ENCODE results near the gene MCF2L. TPM values are rescaled to one million over a fixed set of nuclear protein-coding genes. Genes with fewer than 3 reads are reported as not detected.

The MCF2L gene
- total RNA-seq, 2 donors from 2014 or later: 37.4 to 74.8 TPM

DNA sequence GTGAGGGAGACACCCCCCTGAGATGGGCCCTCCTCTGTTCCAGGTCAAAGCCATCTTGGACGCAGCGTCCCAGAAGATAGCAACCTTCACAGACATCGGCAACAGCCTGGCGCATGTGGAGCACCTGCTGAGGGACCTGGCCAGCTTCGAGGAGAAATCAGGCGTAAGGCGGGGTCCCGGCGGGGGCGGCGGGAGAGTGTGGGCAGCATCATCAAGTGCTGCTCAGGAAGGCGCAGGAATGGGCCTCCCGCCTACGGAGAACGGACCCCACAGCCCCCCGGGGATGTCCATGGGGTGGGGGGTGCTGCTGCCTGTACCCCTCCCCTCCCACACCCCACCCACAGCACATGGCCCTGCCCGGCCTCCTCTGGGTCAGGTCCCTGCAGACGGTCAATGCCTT is 105.4 kb downstream of the MCF2L start:
- Histone ChIP-seq H3K4me1 (no peaks in the 10 kb centered on the region), H3K27ac (no peak overlapping the region), H3K9me3 (no peaks in the 10 kb centered on the region), H3K36me3 (replicated peaks in 1 of 2; ENCODE audit: insufficient read depth in 1 of 2, low read depth in 2 of 2) (peaks cover 0 to 22% of the 10 kb centered on the region in 2 donors), H3K4me3 (no peak overlapping the region), H3K27me3 (no peaks in the 10 kb centered on the region)
- intact Hi-C loops (cut with DNase I): no loop called here
- DNase-seq: no peak
- TF ChIP-seq, protein P1, sequence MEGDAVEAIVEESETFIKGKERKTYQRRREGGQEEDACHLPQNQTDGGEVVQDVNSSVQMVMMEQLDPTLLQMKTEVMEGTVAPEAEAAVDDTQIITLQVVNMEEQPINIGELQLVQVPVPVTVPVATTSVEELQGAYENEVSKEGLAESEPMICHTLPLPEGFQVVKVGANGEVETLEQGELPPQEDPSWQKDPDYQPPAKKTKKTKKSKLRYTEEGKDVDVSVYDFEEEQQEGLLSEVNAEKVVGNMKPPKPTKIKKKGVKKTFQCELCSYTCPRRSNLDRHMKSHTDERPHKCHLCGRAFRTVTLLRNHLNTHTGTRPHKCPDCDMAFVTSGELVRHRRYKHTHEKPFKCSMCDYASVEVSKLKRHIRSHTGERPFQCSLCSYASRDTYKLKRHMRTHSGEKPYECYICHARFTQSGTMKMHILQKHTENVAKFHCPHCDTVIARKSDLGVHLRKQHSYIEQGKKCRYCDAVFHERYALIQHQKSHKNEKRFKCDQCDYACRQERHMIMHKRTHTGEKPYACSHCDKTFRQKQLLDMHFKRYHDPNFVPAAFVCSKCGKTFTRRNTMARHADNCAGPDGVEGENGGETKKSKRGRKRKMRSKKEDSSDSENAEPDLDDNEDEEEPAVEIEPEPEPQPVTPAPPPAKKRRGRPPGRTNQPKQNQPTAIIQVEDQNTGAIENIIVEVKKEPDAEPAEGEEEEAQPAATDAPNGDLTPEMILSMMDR (IDR thresholded peaks at IDR 0.05): no peak
- TF ChIP-seq POLR2A (IDR thresholded peaks at IDR 0.05): no peak
- no peak for ATAC-seq
- WGBS, 2 donors: 90 to 100% methylated on average over 2 to 16 of the region's 18 CpGs

DNA sequence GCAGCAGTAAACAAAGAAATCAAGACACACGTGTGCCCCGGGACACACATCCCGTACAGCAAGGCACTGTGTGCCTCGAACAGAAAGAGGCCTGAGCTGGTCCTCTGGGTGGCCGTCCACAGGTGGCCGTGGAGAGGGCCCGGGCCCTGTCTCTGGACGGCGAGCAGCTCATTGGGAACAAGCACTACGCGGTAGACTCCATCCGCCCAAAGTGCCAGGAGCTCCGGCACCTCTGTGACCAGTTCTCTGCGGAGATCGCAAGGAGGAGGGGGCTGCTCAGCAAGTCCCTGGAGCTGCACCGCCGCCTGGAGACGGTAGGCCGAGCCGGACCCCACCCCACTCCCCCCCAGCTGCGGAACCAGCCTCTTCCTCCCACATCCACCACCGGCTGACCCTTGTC is 105.9 kb downstream of the MCF2L start:
- no peak for ATAC-seq
- no peak for DNase-seq
- H3K36me3 ChIP-seq (replicated peaks in 1 of 2; ENCODE audit: insufficient read depth in 1 of 2, low read depth in 2 of 2): peaks cover 0 to 22% of the 10 kb centered on the region in 2 donors
- H3K27me3 ChIP-seq: no peaks in the 10 kb centered on the region
- no peak overlapping the region for H3K27ac ChIP-seq
- 90 to 93% methylated on average over 8 to 16 of the region's 22 CpGs for WGBS, 2 donors
- TF ChIP-seq, protein P1 (IDR thresholded peaks at IDR 0.05): no peak
- TF ChIP-seq POLR2A (IDR thresholded peaks at IDR 0.05): no peak
- H3K4me1 ChIP-seq: no peaks in the 10 kb centered on the region
- no peak overlapping the region for H3K4me3 ChIP-seq
- intact Hi-C loops (cut with DNase I): no loop called here
- H3K9me3 ChIP-seq: no peaks in the 10 kb centered on the region

DNA sequence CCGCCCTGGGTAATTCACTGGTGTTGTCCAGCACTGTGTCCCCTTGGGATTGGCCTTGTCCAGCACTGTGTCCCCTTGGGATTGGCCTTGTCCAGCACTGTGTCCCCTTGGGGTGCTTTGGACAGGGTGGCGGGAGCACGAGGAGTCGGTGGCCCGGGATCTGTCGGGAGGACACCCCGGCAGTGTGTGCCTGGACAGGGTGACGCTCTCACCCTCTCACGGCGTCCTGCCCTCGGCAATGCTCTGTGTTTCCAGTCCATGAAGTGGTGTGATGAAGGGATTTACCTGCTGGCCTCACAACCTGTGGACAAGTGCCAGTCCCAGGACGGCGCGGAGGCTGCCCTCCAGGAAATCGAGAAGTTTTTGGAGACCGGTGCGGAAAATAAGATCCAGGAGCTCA is 106.7 kb downstream of the MCF2L start:
- no peak overlapping the region for H3K4me3 ChIP-seq
- no peaks in the 10 kb centered on the region for H3K4me1 ChIP-seq
- no peak for DNase-seq
- TF ChIP-seq POLR2A (IDR thresholded peaks at IDR 0.05): no peak
- TF ChIP-seq, protein P1 (IDR thresholded peaks at IDR 0.05): no peak
- 97% methylated on average over 13 to 17 of the region's 17 CpGs for WGBS, 2 donors
- peaks cover 0 to 22% of the 10 kb centered on the region in 2 donors for H3K36me3 ChIP-seq (replicated peaks in 1 of 2; ENCODE audit: insufficient read depth in 1 of 2, low read depth in 2 of 2)
- ATAC-seq: no peak
- H3K27ac ChIP-seq: no peak overlapping the region
- H3K27me3 ChIP-seq: no peaks in the 10 kb centered on the region
- no peaks in the 10 kb centered on the region for H3K9me3 ChIP-seq
- intact Hi-C loops (cut with DNase I): no loop called here

DNA sequence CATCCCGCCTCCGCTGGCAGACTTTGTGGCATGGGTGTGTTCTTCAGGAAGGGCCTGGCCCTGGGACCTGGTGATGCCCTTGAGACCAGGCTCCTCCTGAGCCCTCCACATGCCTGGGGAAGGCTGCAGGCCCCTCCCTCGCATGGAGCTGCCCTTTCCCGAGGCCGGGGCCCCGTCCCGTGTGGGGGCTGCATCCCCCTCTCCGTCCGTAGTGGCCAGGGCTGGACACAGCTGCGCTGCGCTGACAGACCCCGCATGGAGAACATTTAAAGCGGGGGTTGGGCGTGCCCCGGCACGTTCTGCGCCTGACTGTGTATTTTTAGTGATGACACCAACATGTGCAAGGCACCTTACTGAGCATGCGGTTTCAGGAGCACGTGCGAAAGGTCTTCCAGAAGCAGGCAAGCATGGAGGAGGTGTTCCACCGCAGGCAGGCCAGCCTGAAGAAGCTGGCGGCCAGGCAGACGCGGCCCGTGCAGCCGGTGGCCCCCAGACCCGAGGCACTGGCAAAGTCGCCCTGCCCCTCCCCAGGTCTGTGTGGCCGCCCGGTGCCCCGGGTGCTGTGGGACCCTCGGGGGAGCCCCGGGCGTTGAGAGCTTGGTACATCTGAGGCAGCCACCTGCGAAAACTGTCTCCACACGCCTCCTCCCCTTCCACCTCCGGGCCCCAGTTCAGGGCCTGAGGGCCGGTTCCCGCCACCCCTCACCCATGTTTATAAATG is 107.8 kb downstream of the MCF2L start:
- no peak overlapping the region for H3K27ac ChIP-seq
- ATAC-seq (no peak), DNase-seq (no peak)
- no peaks in the 10 kb centered on the region for H3K9me3 ChIP-seq
- H3K4me1 ChIP-seq: no peaks in the 10 kb centered on the region
- TF ChIP-seq, protein P1 (IDR thresholded peaks at IDR 0.05): no peak
- TF ChIP-seq POLR2A (IDR thresholded peaks at IDR 0.05): no peak
- peaks cover 0 to 22% of the 10 kb centered on the region in 2 donors for H3K36me3 ChIP-seq (replicated peaks in 1 of 2; ENCODE audit: insufficient read depth in 1 of 2, low read depth in 2 of 2)
- H3K27me3 ChIP-seq: no peaks in the 10 kb centered on the region
- no peak overlapping the region for H3K4me3 ChIP-seq
- intact Hi-C loops (cut with DNase I): no loop called here
- 94% methylated on average over 28 to 36 of the region's 39 CpGs for WGBS, 2 donors

DNA sequence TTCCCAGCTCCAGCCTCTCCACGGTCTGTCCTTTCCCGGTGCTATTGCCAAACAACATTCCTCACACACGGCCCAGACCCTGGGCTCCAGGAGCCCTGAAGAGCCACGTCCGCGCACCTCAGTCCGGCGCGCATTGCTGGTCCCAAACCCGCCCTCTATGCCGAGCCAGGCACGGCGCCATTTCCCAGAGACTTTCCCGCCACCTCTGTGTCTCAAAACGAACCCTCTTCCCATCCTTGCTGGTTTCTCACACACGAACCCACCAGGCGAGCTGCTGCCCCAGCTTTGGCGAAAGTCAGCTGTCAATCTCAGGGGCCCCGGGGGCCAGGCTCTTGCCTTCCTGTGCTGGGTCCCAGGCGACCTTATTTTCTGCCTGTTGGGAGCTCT is 108.5 kb downstream of the MCF2L start:
- H3K27ac ChIP-seq: no peak overlapping the region
- no peaks in the 10 kb centered on the region for H3K4me1 ChIP-seq
- H3K36me3 ChIP-seq (replicated peaks in 1 of 2; ENCODE audit: insufficient read depth in 1 of 2, low read depth in 2 of 2): peaks cover 0 to 22% of the 10 kb centered on the region in 2 donors
- intact Hi-C loops (cut with DNase I): no loop called here
- H3K27me3 ChIP-seq: no peaks in the 10 kb centered on the region
- TF ChIP-seq, protein P1 (IDR thresholded peaks at IDR 0.05): no peak
- no peak for TF ChIP-seq POLR2A (IDR thresholded peaks at IDR 0.05)
- 82 to 91% methylated on average over 20 of the region's 20 CpGs for WGBS, 2 donors
- DNase-seq: no peak
- H3K9me3 ChIP-seq: no peaks in the 10 kb centered on the region
- no peak overlapping the region for H3K4me3 ChIP-seq
- ATAC-seq: no peak

Data from body of pancreas (tissue), 4 donors.